ENCODE results near the gene ATP2C1.
A peak's percentile ranks its signal among the peaks of the same experiment; 100 is the strongest.

The ATP2C1 gene

GRCh38 chr3:130894986-130895280 is 1.0 kb downstream of the ATP2C1 start:
- DNase-seq, result peak in 3 of 4 experiments; percentile 4 to 19 (median 5)

- DNase-seq, result no peak
These were observed 2.0 kb downstream of the ATP2C1 start for GRCh38 chr3:130895690-130896488.

- no peak for DNase-seq
These were observed 3.4 kb downstream of the ATP2C1 start for GRCh38 chr3:130897316-130897715.

- DNase-seq, result no peak
These were observed 7.1 kb downstream of the ATP2C1 start for GRCh38 chr3:130900959-130901358.

GRCh38 chr3:130901463-130902204 is 7.8 kb downstream of the ATP2C1 start:
- no peak for DNase-seq

GRCh38 chr3:130903412-130903908 is 9.6 kb downstream of the ATP2C1 start:
- DNase-seq, result no peak

GRCh38 chr3:130904491-130904890 is 10.6 kb downstream of the ATP2C1 start:
- no peak for DNase-seq

GRCh38 chr3:130905551-130905950 is 11.7 kb downstream of the ATP2C1 start:
- DNase-seq, result no peak

- DNase-seq, result no peak
These were observed 12.6 kb downstream of the ATP2C1 start for GRCh38 chr3:130906374-130906995.

GRCh38 chr3:130907500-130907899 is 13.6 kb downstream of the ATP2C1 start:
- DNase-seq, result no peak

GRCh38 chr3:130907966-130908365 is 14.1 kb downstream of the ATP2C1 start:
- DNase-seq, result no peak

GRCh38 chr3:130915567-130916292 is 21.8 kb downstream of the ATP2C1 start:
- DNase-seq, result no peak

- DNase-seq, result peak in 1 of 4 experiments; percentile 16
These were observed 22.8 kb downstream of the ATP2C1 start for GRCh38 chr3:130916507-130917167.

- DNase-seq, result no peak
These were observed 24.4 kb downstream of the ATP2C1 start for GRCh38 chr3:130918328-130918727.

- no peak for DNase-seq
These were observed 31.7 kb downstream of the ATP2C1 start for GRCh38 chr3:130925628-130926027.

GRCh38 chr3:130926504-130926903 is 32.6 kb downstream of the ATP2C1 start:
- no peak for DNase-seq

GRCh38 chr3:130929804-130930203 is 35.9 kb downstream of the ATP2C1 start:
- no peak for DNase-seq

GRCh38 chr3:130932979-130933378 is 39.1 kb downstream of the ATP2C1 start:
- DNase-seq, result no peak

GRCh38 chr3:130933801-130934345 is 40.0 kb downstream of the ATP2C1 start:
- DNase-seq, result no peak

GRCh38 chr3:130934442-130935089 is 40.7 kb downstream of the ATP2C1 start:
- no peak for DNase-seq

GRCh38 chr3:130935761-130936492 is 42.0 kb downstream of the ATP2C1 start:
- DNase-seq, result no peak
